ENCODE data around the gene MYD88.

- no peak for TF ChIP-seq CTCF (IDR thresholded peaks at IDR 0.05 in 2 of 3, conservative IDR thresholded peaks at IDR 0.05 in 1 of 3; ENCODE audit: borderline replicate concordance in 1 of 3, insufficient read depth in 1 of 3, low read depth in 2 of 3, low read length in 2 of 3)
- no peak for TF ChIP-seq POLR2AphosphoS5 (IDR thresholded peaks at IDR 0.05; ENCODE audit: low read depth, low read length)
- TF ChIP-seq EZH2 (IDR thresholded peaks at IDR 0.05): no peak
- no peak for TF ChIP-seq EZH2phosphoT487 (IDR thresholded peaks at IDR 0.05; ENCODE audit: borderline replicate concordance)
- TF ChIP-seq ZFX (IDR thresholded peaks at IDR 0.05): no peak
- no peak for TF ChIP-seq SP1 (IDR thresholded peaks at IDR 0.05; ENCODE audit: low read depth)
- TF ChIP-seq YY1 (IDR thresholded peaks at IDR 0.05; ENCODE audit: extremely low read depth, insufficient replicate concordance, low read depth, low read length): no peak
These were observed 9.0 kb downstream of the MYD88 start for GRCh38 chr3:38147421-38147820.
